ENCODE results near the gene HS1BP3.

HS1BP3 gene

GRCh38 chr2:20615068-20615465, 35.8 kb downstream of the HS1BP3 start:
- DNase-seq, result no peak

- DNase-seq, result no peak
These were observed 36.5 kb downstream of the HS1BP3 start for GRCh38 chr2:20614201-20615067.

- no peak for DNase-seq
These were observed 37.7 kb downstream of the HS1BP3 start for GRCh38 chr2:20612925-20613916.

GRCh38 chr2:20611844-20612356, 39.0 kb downstream of the HS1BP3 start:
- DNase-seq, result no peak

- DNase-seq, result no peak
These were observed 39.6 kb downstream of the HS1BP3 start for GRCh38 chr2:20611077-20611843.

- DNase-seq, result no peak
These were observed 40.9 kb downstream of the HS1BP3 start for GRCh38 chr2:20609995-20610357.

GRCh38 chr2:20609349-20609994, 41.4 kb downstream of the HS1BP3 start:
- no peak for DNase-seq

- DNase-seq, result no peak
These were observed 42.1 kb downstream of the HS1BP3 start for GRCh38 chr2:20608666-20609348.

GRCh38 chr2:20607446-20607845, 43.5 kb downstream of the HS1BP3 start:
- no peak for DNase-seq

GRCh38 chr2:20606198-20606597, 44.7 kb downstream of the HS1BP3 start:
- DNase-seq, result no peak

GRCh38 chr2:20604951-20605381, 45.9 kb downstream of the HS1BP3 start:
- DNase-seq, result no peak

GRCh38 chr2:20604401-20604911, 46.4 kb downstream of the HS1BP3 start:
- no peak for DNase-seq

GRCh38 chr2:20603791-20604190, 47.1 kb downstream of the HS1BP3 start:
- DNase-seq, result no peak

GRCh38 chr2:20602803-20603202, 48.1 kb downstream of the HS1BP3 start:
- no peak for DNase-seq

GRCh38 chr2:20600756-20601325, 50.1 kb downstream of the HS1BP3 start:
- DNase-seq, result no peak

GRCh38 chr2:20599861-20600461, 50.9 kb downstream of the HS1BP3 start:
- no peak for DNase-seq

- no peak for DNase-seq
These were observed 51.8 kb downstream of the HS1BP3 start for GRCh38 chr2:20599001-20599600.

- no peak for DNase-seq
These were observed 53.1 kb downstream of the HS1BP3 start for GRCh38 chr2:20597860-20598183.

GRCh38 chr2:20596973-20597859, 53.7 kb downstream of the HS1BP3 start:
- no peak for DNase-seq
